ENCODE data around the gene SMARCD1.

DNA sequence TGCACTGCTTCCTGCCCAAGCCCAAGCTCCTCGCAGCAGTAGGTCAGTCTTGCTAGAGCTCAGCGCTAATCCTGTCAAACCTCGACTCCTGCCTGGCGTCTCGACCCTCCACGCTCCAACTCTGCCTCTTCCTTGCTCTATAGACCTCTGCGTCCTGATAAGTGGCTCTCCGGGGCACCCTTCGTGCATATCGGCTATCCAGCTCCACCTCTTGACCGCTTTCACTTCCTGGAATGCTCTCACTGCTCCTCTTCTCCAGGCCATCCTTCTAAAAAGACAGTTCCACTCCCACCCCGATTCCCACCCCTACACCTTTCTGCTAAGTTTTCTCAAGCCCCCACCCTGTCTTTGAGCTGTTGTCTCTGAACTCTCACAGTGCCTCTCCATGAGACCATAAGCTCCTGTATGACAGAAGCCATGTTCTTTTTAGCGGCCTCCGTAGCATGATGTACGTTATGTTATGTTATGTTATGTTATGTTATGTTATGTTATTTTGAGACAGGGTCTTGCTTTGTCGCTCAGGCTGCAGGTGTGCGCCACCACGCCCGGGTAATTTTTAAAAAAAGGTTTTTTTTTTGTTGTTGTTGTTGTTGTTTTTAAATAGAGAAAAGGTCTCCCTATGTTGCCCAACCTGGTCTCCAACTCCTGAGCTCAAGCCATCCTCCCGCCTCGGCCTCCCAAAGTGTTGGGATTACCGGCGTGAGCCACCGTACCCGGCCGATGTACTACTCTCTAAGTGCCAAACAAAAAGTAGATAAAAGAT lies 27.5 kb downstream of the SMARCD1 start:
- TF ChIP-seq, protein P1, sequence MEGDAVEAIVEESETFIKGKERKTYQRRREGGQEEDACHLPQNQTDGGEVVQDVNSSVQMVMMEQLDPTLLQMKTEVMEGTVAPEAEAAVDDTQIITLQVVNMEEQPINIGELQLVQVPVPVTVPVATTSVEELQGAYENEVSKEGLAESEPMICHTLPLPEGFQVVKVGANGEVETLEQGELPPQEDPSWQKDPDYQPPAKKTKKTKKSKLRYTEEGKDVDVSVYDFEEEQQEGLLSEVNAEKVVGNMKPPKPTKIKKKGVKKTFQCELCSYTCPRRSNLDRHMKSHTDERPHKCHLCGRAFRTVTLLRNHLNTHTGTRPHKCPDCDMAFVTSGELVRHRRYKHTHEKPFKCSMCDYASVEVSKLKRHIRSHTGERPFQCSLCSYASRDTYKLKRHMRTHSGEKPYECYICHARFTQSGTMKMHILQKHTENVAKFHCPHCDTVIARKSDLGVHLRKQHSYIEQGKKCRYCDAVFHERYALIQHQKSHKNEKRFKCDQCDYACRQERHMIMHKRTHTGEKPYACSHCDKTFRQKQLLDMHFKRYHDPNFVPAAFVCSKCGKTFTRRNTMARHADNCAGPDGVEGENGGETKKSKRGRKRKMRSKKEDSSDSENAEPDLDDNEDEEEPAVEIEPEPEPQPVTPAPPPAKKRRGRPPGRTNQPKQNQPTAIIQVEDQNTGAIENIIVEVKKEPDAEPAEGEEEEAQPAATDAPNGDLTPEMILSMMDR (IDR thresholded peaks at IDR 0.05; ENCODE audit: low read length) = no peak
- TF ChIP-seq EZH2phosphoT487 (IDR thresholded peaks at IDR 0.05; ENCODE audit: low read length) (no peak), EZH2 (optimal IDR thresholded peaks at IDR 0.05; ENCODE audit: low read depth, low read length) (no peak)

All from MM.1S (cell line).